SH-SY5Y (cell line): ENCODE measurements around the gene KLF7.

Experiments
- GATA2 ChIP-seq: IDR thresholded peaks from 2 replicates; pipeline ENCODE4 v1.6.1; 2011; ENCODE audit warnings: mild to moderate bottlenecking, low read depth, low read length
- GATA3 ChIP-seq: IDR thresholded peaks from 2 replicates; pipeline ENCODE4 v1.6.1; 2011; ENCODE audit warnings: low read depth, mild to moderate bottlenecking, low read length, moderate library complexity

DNA sequence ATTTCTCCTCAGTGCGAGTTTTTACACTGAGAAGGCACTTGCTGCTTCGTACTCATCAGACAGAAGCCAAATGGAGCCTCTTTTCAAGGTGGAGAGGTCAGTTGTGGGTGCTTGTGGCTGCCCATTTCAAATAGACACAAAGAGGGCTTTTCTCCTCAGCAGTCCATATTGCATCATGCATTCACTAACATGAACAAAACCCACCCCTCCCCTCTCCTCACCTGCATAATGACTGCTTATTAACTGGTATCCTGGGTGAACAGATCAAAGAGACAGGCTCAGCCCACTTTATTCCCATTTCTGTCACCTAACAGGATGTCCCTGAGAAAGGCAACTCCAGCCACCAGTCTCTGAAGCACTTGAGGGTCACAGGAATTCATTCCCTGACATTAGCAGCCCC lies 28.9 kb downstream of the KLF7 start:
- TF ChIP-seq GATA3: no peak
- TF ChIP-seq GATA2: no peak
